ENCODE data around the gene BCR. TPM values are rescaled to one million over a fixed set of nuclear protein-coding genes. Genes with fewer than 3 reads are reported as not detected.

BCR gene
- total RNA-seq, 4 donors from 2014 or later = 70.5 to 102 (median 84.1) TPM

DNA sequence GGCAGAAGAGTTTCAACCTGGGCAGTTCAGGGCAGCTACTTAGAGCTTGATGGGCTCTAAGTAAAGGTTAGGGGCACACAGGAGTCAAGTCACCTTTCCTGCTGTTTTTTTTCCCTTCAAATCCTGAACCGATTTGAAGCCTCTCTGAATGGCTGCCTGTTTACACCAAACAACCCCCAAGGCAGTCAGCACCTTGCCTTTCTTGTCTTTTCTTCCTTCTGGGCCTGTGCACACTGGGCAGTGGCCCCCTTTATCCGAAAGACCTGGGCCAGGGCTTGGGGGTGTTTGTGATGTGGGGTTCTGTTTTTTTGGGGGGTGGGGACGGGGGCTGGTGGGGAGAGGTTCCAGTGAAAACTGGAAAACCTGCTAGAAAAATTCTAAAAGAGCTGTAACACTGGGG lies 42.8 kb upstream of the BCR start:
- no peak for DNase-seq (ENCODE audit: low spot score in 2 of 2)
- no peak overlapping the region for H3K4me3 ChIP-seq (ENCODE audit: low read depth, poor library complexity, severe bottlenecking)
- intact Hi-C loops (cut with DNase I; ENCODE audit: low total_unique reads) = loop anchor here (10.0 kb wide), 1 partner anchor 53 kb away; no protein-coding TSS in a partner anchor
- TF ChIP-seq POLR2A (IDR thresholded peaks at IDR 0.05) = no peak
- TF ChIP-seq, protein P1, sequence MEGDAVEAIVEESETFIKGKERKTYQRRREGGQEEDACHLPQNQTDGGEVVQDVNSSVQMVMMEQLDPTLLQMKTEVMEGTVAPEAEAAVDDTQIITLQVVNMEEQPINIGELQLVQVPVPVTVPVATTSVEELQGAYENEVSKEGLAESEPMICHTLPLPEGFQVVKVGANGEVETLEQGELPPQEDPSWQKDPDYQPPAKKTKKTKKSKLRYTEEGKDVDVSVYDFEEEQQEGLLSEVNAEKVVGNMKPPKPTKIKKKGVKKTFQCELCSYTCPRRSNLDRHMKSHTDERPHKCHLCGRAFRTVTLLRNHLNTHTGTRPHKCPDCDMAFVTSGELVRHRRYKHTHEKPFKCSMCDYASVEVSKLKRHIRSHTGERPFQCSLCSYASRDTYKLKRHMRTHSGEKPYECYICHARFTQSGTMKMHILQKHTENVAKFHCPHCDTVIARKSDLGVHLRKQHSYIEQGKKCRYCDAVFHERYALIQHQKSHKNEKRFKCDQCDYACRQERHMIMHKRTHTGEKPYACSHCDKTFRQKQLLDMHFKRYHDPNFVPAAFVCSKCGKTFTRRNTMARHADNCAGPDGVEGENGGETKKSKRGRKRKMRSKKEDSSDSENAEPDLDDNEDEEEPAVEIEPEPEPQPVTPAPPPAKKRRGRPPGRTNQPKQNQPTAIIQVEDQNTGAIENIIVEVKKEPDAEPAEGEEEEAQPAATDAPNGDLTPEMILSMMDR (IDR thresholded peaks at IDR 0.05) = no peak
- 30 to 31% methylated on average over 3 of the region's 3 CpGs for WGBS, 2 donors

DNA sequence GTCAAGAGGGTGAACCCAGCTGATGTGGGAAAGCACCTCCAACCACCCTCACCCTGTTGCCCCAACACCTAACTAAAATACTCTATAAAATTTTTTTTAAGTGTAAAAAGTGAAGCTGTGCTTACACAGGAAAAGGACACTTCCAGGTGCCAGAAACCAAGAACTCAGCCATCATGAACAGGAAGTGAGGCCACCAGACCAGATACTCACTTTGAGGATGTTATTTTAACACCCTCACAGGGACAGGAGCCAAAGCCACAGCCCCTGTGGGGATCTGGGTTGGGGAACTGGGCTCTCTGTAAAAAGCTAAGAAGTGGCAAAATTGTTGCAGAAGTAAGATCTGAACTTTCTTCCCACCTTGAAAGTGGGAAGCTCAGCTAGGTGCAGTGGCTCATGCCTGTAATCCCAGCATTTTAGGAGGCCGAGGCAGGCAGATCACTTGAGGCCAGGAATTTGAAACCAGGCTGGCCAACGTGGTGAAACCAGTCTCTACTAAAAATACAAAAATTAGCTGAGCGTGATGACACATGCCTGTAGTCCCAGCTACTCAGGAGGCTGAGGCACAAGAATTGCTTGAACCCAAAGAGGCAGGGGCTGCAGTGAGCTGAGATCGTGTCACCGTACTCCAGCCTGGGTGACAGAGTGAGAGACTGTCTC lies 42.3 kb upstream of the BCR start:
- intact Hi-C loops (cut with DNase I; ENCODE audit: low total_unique reads) = loop anchor here (10.0 kb wide), 1 partner anchor 53 kb away; no protein-coding TSS in a partner anchor
- no peak for DNase-seq (ENCODE audit: low spot score in 2 of 2)
- no peak overlapping the region for H3K4me3 ChIP-seq (ENCODE audit: low read depth, poor library complexity, severe bottlenecking)
- TF ChIP-seq, protein P1 (IDR thresholded peaks at IDR 0.05) = no peak
- no peak for TF ChIP-seq POLR2A (IDR thresholded peaks at IDR 0.05)
- 27% methylated on average over 5 of the region's 5 CpGs for WGBS, 2 donors

DNA sequence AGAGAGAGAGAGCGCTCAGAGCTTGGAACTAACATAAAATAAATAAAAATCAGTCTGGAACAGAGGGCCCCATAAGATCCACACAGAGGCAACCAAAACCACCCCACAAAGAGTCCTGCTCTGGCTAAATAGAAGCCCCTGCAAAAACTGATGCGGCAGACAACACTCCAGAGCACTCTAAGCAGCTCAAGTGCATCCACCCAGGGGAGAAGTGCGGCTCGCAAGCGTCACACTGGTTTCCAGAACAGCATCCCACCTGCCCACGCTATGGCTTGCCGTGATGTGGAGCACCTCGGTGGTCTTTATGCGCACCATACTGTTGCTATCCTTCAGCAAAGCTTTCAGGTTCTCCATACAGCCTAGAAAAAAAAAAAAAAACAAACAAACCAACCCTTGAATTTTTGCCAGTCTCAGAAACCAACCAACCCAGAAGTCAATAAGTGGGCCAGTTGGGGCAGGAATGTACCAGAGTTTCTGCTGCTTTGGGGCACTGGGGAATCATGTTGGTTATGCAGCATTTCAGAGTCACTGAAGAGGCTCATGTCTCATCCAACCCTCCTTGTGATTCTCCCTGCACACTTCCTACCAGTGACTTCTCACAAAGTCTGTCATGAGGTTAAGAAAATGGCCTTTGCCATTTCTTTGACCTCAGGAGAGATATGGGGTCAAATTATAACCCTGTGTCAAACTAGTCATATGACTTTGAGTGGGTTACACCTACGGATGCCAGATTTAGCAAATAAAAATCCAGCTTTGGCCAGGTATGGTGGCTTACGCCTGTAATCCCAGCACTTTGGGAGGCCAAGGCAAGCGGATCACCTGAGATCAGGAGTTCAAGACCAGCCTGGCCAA lies 41.5 kb upstream of the BCR start:
- intact Hi-C loops (cut with DNase I; ENCODE audit: low total_unique reads) = loop anchor here (10.0 kb wide), 1 partner anchor 54 kb away; no protein-coding TSS in a partner anchor
- TF ChIP-seq POLR2A (IDR thresholded peaks at IDR 0.05) = no peak
- TF ChIP-seq, protein P1 (IDR thresholded peaks at IDR 0.05) = no peak
- H3K4me3 ChIP-seq (ENCODE audit: low read depth, poor library complexity, severe bottlenecking) = no peak overlapping the region
- no peak for DNase-seq (ENCODE audit: low spot score in 2 of 2)
- WGBS, 2 donors = 58 to 66% methylated on average over 12 of the region's 12 CpGs

DNA sequence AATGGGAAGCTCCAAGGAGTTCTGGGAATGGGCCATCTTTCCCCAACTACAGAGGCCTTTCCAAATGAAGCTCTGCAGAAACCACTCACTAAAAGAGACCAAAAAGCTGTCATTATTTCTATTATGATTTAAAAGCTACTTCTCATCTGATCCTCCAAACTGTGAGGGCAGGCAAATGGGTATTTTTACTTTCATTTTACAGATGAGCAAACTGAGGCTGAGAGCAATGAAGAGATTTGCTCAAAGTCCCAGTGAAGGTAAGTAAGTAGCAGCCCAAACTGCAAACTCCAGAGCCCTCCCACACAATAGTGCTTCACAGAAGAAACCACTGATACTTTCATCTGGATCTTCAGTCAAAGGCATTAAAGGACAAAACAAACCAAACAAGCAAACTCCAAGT lies 39.9 kb upstream of the BCR start:
- intact Hi-C loops (cut with DNase I; ENCODE audit: low total_unique reads) = no loop called here
- TF ChIP-seq POLR2A (IDR thresholded peaks at IDR 0.05) = no peak
- TF ChIP-seq, protein P1 (IDR thresholded peaks at IDR 0.05) = no peak

DNA sequence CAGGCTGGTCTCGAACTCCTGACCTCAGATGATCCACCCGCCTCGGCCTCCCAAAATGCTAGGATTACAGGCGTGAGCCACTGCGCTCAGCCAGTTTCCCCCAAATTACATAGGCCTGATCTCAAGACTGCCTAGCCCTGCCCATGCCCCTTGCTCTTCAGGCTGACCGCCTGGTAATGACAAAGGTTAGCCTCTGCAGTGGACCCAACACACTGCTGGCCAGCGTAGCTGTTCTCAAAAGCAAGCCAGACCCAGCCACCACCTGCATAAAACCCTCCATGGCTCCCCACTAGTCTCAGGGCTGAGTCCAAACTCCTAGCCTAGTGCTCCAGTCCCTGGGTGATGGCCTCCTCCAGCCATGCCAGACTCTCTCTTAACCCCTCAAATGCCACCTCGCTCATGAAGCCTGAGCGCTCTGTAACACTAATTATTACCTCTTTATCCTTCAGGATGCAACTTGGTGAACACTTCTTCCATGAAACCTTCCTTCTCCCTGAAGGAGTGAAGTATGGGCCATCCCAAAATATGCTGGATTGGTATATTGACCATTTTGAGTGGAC lies 37.7 kb upstream of the BCR start:
- H3K4me3 ChIP-seq (ENCODE audit: low read depth, poor library complexity, severe bottlenecking) = no peak overlapping the region
- 80 to 90% methylated on average over 8 to 9 of the region's 9 CpGs for WGBS, 2 donors

More for the DNA sequence above, 39.9 kb upstream of the BCR start:
- H3K4me3 ChIP-seq (ENCODE audit: low read depth, poor library complexity, severe bottlenecking) = no peak overlapping the region
- no peak for DNase-seq (ENCODE audit: low spot score in 2 of 2)

More for the DNA sequence above, 37.7 kb upstream of the BCR start:
- intact Hi-C loops (cut with DNase I; ENCODE audit: low total_unique reads) = no loop called here
- TF ChIP-seq, protein P1 (IDR thresholded peaks at IDR 0.05) = no peak
- no peak for TF ChIP-seq POLR2A (IDR thresholded peaks at IDR 0.05)
- DNase-seq (ENCODE audit: low spot score in 2 of 2) = no peak
